HG03469 (cell line): ENCODE data around the gene TBC1D2B.

ENCODE experiments used
- ATAC-seq: cut with Tn5 transposase; IDR thresholded peaks from one replicate; pipeline ENCODE4 v1.9.1; 2021; ENCODE audit warnings: mild to moderate bottlenecking, moderate library complexity, moderate number of reproducible peaks; ENCODE audit not compliant: unreplicated experiment

TBC1D2B gene

GRCh38 chr15:78098131-78098755 is 20.7 kb upstream of the TBC1D2B start:
- ATAC-seq: no peak

- no peak for ATAC-seq
Observed at GRCh38 chr15:78097667-78098066, 20.2 kb upstream of the TBC1D2B start.

- ATAC-seq: no peak
Observed at GRCh38 chr15:78093242-78094020, 15.9 kb upstream of the TBC1D2B start.

- no peak for ATAC-seq
Observed at GRCh38 chr15:78092261-78093041, 14.9 kb upstream of the TBC1D2B start, which contains the start of gene SH2D7. TSS of gene SH2D7 (plus strand) at chr15:78092561. CDS start at chr15:78092585, 24 bp downstream.

- ATAC-seq: no peak
Observed at GRCh38 chr15:78090422-78091063, 13.0 kb upstream of the TBC1D2B start.

GRCh38 chr15:78088773-78089080 is 11.2 kb upstream of the TBC1D2B start:
- no peak for ATAC-seq

- ATAC-seq: no peak
Observed at GRCh38 chr15:78087951-78088772, 10.7 kb upstream of the TBC1D2B start.

- no peak for ATAC-seq
Observed at GRCh38 chr15:78085928-78086327, 8.4 kb upstream of the TBC1D2B start.

- ATAC-seq: no peak
Observed at GRCh38 chr15:78084449-78084750, 6.9 kb upstream of the TBC1D2B start.

GRCh38 chr15:78083687-78084448 is 6.4 kb upstream of the TBC1D2B start:
- no peak for ATAC-seq

GRCh38 chr15:78083186-78083585 is 5.7 kb upstream of the TBC1D2B start:
- no peak for ATAC-seq

- ATAC-seq: no peak
Observed at GRCh38 chr15:78082743-78083110, 5.2 kb upstream of the TBC1D2B start.

- no peak for ATAC-seq
Observed at GRCh38 chr15:78082106-78082742, 4.7 kb upstream of the TBC1D2B start.

- ATAC-seq: no peak
Observed at GRCh38 chr15:78080088-78080460, 2.6 kb upstream of the TBC1D2B start.

- ATAC-seq: no peak
Observed at GRCh38 chr15:78079298-78080087, 2.0 kb upstream of the TBC1D2B start.

GRCh38 chr15:78077871-78078210 is 330 bp upstream of the TBC1D2B start:
- no peak for ATAC-seq

- no peak for ATAC-seq
Observed at GRCh38 chr15:78076231-78077052, 1.1 kb downstream of the TBC1D2B start.
